A673 (cell line): Measurements from ENCODE around the gene NIM1K. TPM values are rescaled to one million over a fixed set of nuclear protein-coding genes. Genes with fewer than 3 reads are reported as not detected.

ENCODE experiments used
- BruUV-seq: library from RNA; stranded (reverse); fragments of 400-500 nt; replicated peaks from 2 replicates; lab custom pipeline; 2021; lab: Mats Ljungman, UMichigan
- CTCF ChIA-PET: fragments of 300-600 bp; sonication (Branson Sonifier 250); formaldehyde crosslinking; loops from one replicate; lab custom pipeline; 2022; ENCODE audit warnings: antibody characterized with exemption; lab: Charles Lee
- POLR2A ChIA-PET: fragments of 300-600 bp; sonication (Branson Sonifier 250); formaldehyde crosslinking; loops from one replicate; lab custom pipeline; 2022; ENCODE audit warnings: antibody characterized with exemption; ENCODE audit not compliant: low non-redundant PET; lab: Charles Lee
- DNase-seq: peaks from one replicate; pipeline ENCODE4 v3.0.0-alpha.2; 2015; ENCODE audit warnings: low spot score
- H3K27ac ChIP-seq: fragments of 200-600 bp; sonication (generic); 2 replicates; pipeline ENCODE4 v1.5.1; 2016; ENCODE audit warnings: mixed run types, low read depth, mild to moderate bottlenecking, mixed read lengths, antibody characterized with exemption, low read length; ENCODE audit not compliant: poor library complexity, severe bottlenecking
- H3K27me3 ChIP-seq: fragments of 200-600 bp; sonication (generic); replicated peaks from 2 replicates; pipeline ENCODE4 v1.6.1; 2017; ENCODE audit warnings: mixed run types, low read depth, mild to moderate bottlenecking, mixed read lengths, antibody characterized with exemption, low read length; ENCODE audit not compliant: insufficient read depth, poor library complexity
- H3K36me3 ChIP-seq: fragments of 200-600 bp; sonication (generic); 2 replicates; pipeline ENCODE4 v1.6.1; 2016; ENCODE audit warnings: mixed run types, mild to moderate bottlenecking, mixed read lengths, antibody characterized with exemption, low read length; ENCODE audit not compliant: insufficient read depth, poor library complexity, severe bottlenecking
- H3K4me1 ChIP-seq: fragments of 200-600 bp; sonication (generic); 2 replicates; pipeline ENCODE4 v1.6.1; 2017; ENCODE audit warnings: mixed run types, mild to moderate bottlenecking, mixed read lengths, antibody characterized with exemption, low read length; ENCODE audit not compliant: insufficient read depth, poor library complexity, severe bottlenecking
- H3K4me3 ChIP-seq: fragments of 200-600 bp; sonication (generic); 2 replicates; pipeline ENCODE4 v1.5.1; 2016; ENCODE audit warnings: low read depth, mixed run types, mild to moderate bottlenecking, mixed read lengths, low read length; ENCODE audit not compliant: poor library complexity, severe bottlenecking
- H3K9me3 ChIP-seq: fragments of 200-600 bp; sonication (generic); 2 replicates; pipeline ENCODE4 v1.6.1; 2016; ENCODE audit warnings: mixed run types, low read depth, mild to moderate bottlenecking, mixed read lengths, antibody characterized with exemption, low read length; ENCODE audit not compliant: poor library complexity, severe bottlenecking
- EZH2 ChIP-seq: fragments of 200-600 bp; sonication (generic); IDR thresholded peaks from 2 replicates; pipeline ENCODE4 v1.6.1; 2017; ENCODE audit warnings: borderline replicate concordance, low read depth, mild to moderate bottlenecking, mixed read lengths, antibody characterized with exemption, low read length; ENCODE audit not compliant: poor library complexity, severe bottlenecking
- intact Hi-C: fragments of 100-400 bp; cut with micrococcal nuclease; formaldehyde crosslinking; loops from one replicate; pipeline ENCODE4 v1.10.0; 2022; ENCODE audit not compliant: unreplicated experiment
- total RNA-seq: library from RNA; stranded (reverse); gene quantifications from 2 replicates; pipeline ENCODE4 v1.2.3, GENCODE V29; 2021
- TF ChIP-seq, protein P1 (sequence below): fragments of 300-800, 200-600 bp; sonication (generic); conservative IDR thresholded peaks from 2 replicates; pipeline ENCODE4 v1.5.1; 2017; ENCODE audit warnings: low read depth, mild to moderate bottlenecking, antibody characterized with exemption, low read length, moderate library complexity, mixed read lengths

The NIM1K gene
- total RNA-seq, 1 experiment from 2014 or later: 0.41 TPM

DNA sequence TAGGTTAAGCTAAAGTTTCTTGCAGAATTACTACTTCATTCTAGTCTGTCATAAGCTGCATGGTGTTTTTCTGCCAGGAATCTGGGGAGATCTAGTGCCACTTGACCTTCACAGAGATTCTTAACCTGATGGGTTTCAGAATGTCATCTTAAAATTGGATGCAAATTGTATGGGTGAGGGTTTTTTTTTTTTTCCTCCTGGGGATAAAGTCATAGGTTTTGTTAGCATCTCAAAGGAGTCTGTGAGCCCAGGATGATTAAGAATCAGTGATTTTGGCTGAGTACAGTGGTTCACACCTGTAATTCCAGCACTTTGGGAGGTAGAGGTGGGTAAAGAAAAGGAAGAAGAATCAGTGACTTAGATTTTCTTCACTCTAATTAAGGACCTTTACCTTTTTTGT lies 51.2 kb downstream of the NIM1K start:
- no peak for DNase-seq
- Histone ChIP-seq H3K27ac (no peak overlapping the region), H3K9me3 (no peaks in the 10 kb centered on the region), H3K27me3 (peaks cover 13% of the 10 kb centered on the region), H3K4me3 (no peak overlapping the region), H3K36me3 (no peaks in the 10 kb centered on the region), H3K4me1 (no peaks in the 10 kb centered on the region)
- ChIA-PET POLR2A (no interaction called here), CTCF (no interaction called here)
- intact Hi-C loops: no loop called here
- no TSS peak for BruUV-seq
- TF ChIP-seq EZH2: no peak
- TF ChIP-seq, protein P1, sequence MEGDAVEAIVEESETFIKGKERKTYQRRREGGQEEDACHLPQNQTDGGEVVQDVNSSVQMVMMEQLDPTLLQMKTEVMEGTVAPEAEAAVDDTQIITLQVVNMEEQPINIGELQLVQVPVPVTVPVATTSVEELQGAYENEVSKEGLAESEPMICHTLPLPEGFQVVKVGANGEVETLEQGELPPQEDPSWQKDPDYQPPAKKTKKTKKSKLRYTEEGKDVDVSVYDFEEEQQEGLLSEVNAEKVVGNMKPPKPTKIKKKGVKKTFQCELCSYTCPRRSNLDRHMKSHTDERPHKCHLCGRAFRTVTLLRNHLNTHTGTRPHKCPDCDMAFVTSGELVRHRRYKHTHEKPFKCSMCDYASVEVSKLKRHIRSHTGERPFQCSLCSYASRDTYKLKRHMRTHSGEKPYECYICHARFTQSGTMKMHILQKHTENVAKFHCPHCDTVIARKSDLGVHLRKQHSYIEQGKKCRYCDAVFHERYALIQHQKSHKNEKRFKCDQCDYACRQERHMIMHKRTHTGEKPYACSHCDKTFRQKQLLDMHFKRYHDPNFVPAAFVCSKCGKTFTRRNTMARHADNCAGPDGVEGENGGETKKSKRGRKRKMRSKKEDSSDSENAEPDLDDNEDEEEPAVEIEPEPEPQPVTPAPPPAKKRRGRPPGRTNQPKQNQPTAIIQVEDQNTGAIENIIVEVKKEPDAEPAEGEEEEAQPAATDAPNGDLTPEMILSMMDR: no peak

- intact Hi-C loops: no loop called here
- ChIA-PET CTCF (no interaction called here), POLR2A (no interaction called here)
Measured at GRCh38 chr5:43244823-43245565, 53.0 kb downstream of the NIM1K start.

DNA sequence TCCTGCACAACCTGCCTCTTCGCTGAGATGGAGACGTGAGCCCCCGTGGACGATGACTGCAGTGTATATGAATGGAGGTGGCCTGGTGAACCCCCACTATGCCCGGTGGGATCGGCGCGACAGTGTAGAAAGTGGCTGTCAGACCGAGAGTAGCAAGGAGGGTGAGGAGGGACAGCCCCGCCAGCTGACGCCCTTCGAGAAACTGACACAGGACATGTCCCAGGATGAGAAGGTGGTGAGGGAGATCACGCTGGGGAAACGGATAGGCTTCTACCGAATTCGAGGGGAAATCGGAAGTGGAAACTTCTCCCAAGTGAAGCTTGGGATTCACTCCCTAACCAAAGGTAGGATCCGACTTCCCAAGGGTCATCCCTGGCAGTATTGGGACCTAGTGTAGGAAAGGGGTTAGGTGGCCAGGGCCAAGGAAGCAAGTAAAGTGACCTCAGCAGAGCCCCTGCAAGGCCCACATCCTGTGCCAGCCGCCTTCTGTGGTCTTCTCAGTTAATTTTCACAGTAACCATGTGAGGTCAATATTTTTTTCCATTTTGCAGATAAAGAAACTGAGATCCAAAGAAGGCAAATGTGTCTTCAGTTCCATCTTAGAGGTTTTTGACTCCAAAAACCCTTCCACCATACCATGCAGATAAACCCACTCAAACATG lies 53.8 kb downstream of the NIM1K start:
- ChIA-PET CTCF (no interaction called here), POLR2A (no interaction called here)
- no peaks in the 10 kb centered on the region for H3K36me3 ChIP-seq
- DNase-seq: no peak
- H3K4me3 ChIP-seq: no peak overlapping the region
- no peaks in the 10 kb centered on the region for H3K9me3 ChIP-seq
- H3K27me3 ChIP-seq: peaks cover 9% of the 10 kb centered on the region
- no peak overlapping the region for H3K27ac ChIP-seq
- no TSS peak for BruUV-seq
- TF ChIP-seq, protein P1: no peak
- TF ChIP-seq EZH2: no peak
- intact Hi-C loops: no loop called here
- no peaks in the 10 kb centered on the region for H3K4me1 ChIP-seq

More at GRCh38 chr5:43244823-43245565, 53.0 kb downstream of the NIM1K start:
- Histone ChIP-seq H3K4me3 (no peak overlapping the region), H3K9me3 (no peaks in the 10 kb centered on the region), H3K4me1 (no peaks in the 10 kb centered on the region), H3K27me3 (peaks cover 9% of the 10 kb centered on the region), H3K36me3 (no peaks in the 10 kb centered on the region), H3K27ac (no peak overlapping the region)
- no peak for TF ChIP-seq EZH2
- DNase-seq: no peak
- no TSS peak for BruUV-seq

DNA sequence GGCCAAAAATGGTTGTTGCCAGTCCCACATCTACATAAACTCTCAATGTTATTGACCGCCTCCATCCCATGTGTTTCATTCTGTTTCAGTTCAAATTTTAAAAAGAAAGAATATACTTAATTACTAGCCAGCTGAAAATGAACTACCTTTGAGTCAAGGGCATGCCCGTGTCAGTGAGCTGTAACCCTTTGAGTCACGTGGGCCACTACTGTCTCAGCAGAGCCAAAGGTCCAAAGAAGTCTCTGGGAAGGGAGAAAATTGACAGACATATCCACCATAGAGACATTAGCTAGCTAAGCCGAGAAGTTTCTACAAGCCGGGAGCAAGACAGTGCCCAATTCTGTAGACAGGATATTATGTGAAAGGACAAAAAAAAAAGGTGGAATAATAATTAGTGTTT lies 59.7 kb downstream of the NIM1K start:
- Histone ChIP-seq H3K27ac (no peak overlapping the region), H3K27me3 (no peaks in the 10 kb centered on the region), H3K4me1 (no peaks in the 10 kb centered on the region), H3K4me3 (no peak overlapping the region), H3K36me3 (no peaks in the 10 kb centered on the region), H3K9me3 (no peaks in the 10 kb centered on the region)
- no peak for DNase-seq
- CTCF ChIA-PET: no interaction called here
- TF ChIP-seq EZH2: no peak
- TF ChIP-seq, protein P1: no peak
- intact Hi-C loops: no loop called here
- POLR2A ChIA-PET: no interaction called here
- BruUV-seq: no TSS peak
